Adrenal gland (tissue), 12 donors: ENCODE measurements around the gene ADPRHL1. TPM values are rescaled to one million over a fixed set of nuclear protein-coding genes. Genes with fewer than 3 reads are reported as not detected.

Experiments
- DNase-seq, 7 donors: peaks; one replicate each; pipeline ENCODE4 v3.0.0-alpha.2; 2019 to 2020
- H3K27ac ChIP-seq, 5 donors: fragments of 200-600 bp; sonication (generic) in 4 of 5; 1 replicate in 3 of 5; 2 replicates in 2 of 5; pipeline versions ENCODE4 v1.5.1 to v1.8.0; 2016 to 2020; ENCODE audit warnings: mild to moderate bottlenecking in 1 of 5
- H3K27me3 ChIP-seq: fragments of 200-600 bp; 2 replicates; pipeline ENCODE4 v1.8.0; 2021
- H3K36me3 ChIP-seq, 2 donors: fragments of 200-600 bp; replicated peaks in 1 of 2; 1 replicate in 1 of 2; 2 replicates in 1 of 2; pipeline versions ENCODE4 v1.5.1 to v1.8.0; 2018 to 2022
- H3K4me1 ChIP-seq, 2 donors: fragments of 200-600 bp; replicated peaks in 1 of 2; 1 replicate in 1 of 2; 2 replicates in 1 of 2; pipeline versions ENCODE4 v1.5.1 to v1.8.0; 2018 to 2021
- H3K4me3 ChIP-seq, 4 donors: fragments of 200-600 bp; sonication (generic) in 3 of 4; one replicate each; pipeline ENCODE4 v1.5.1; 2016 to 2018
- H3K9me3 ChIP-seq, 3 donors: fragments of 200-600 bp; sonication (generic) in 1 of 3; replicated peaks in 1 of 3; 1 replicate in 2 of 3; 2 replicates in 1 of 3; pipeline versions ENCODE4 v1.5.1 to v1.8.0; 2016 to 2021
- CTCF ChIP-seq, 6 experiments: fragments of 450-650 bp in 4 of 6; fragments of 200-600 bp in 2 of 6; sonication (generic) in 1 of 6; IDR thresholded peaks; 1 replicate in 5 of 6; 2 replicates in 1 of 6; pipeline versions ENCODE4 v1.5.1 to v1.8.0; 2016 to 2021; ENCODE audit warnings: antibody characterized with exemption in 6 of 6, mild to moderate bottlenecking in 2 of 6, moderate library complexity in 1 of 6
- POLR2A ChIP-seq, 2 donors: fragments of 450-650 bp; IDR thresholded peaks; one replicate each; pipeline ENCODE4 v1.6.1; 2017; ENCODE audit warnings: antibody characterized with exemption in 2 of 2, mild to moderate bottlenecking in 2 of 2, moderate library complexity in 1 of 2
- WGBS, 4 donors: extraction: QIAGEN DNeasy Blood & Tissue Kit in 2 of 4; methylation state at CpG; one replicate each; pipeline versions ENCODE4 v1.1.5 to v1.1.7; 2013 to 2017; 5-methylcytosine and 5-hydroxymethylcytosine counted together
- intact Hi-C, 2 donors: fragments of 100-400 bp; cut with DNase I; formaldehyde crosslinking; loops; one replicate each; pipeline versions ENCODE4 v1.14.1 to v1.15.0; 2022 to 2023
- polyA plus RNA-seq, 3 donors: library from polyadenylated mRNA; stranded (reverse); fragments of 200-250 nt in 2 of 3; fragments of 350-450 nt in 1 of 3; fragmentation: Illumina TruSeq in 1 of 3; extraction: RNeasy Lipid Tissue Mini Kit (QIAGEN cat#74804) in 1 of 3; gene quantifications; one replicate each; pipeline ENCODE4 v1.2.3, GENCODE V29; 2013 to 2014
- total RNA-seq, 9 donors: library from RNA; depleted of rRNA in 4 of 9; stranded (reverse); fragments of >200 nt in 4 of 9; fragments of 120-200 nt in 1 of 9; fragmentation: NEBNext Ultra II Directional in 1 of 9; extraction: Animal tissue kit (Norgen Biotek cat#: 25700) in 1 of 9; gene quantifications; one replicate each; pipeline versions ENCODE4 v1.1.0 to v1.2.4, GENCODE V29; 2013 to 2023
- donor health status: healthy with polysubstance abuse.
- donor health status: Bipolar disorder and iron deficiency.
- donor health status: DM: yes; HTN: yes; CAD: no.
- donor health status: DM: no; HTN: no; CAD: no.
- donor health status: DM: no; HTN: no; CAD: no.
- donor health status: DM: yes; HTN: yes; CAD: no.

ADPRHL1 gene
- total and polyA plus RNA-seq, 12 donors, result 2.0 to 14.2 (median 4.0) TPM

GRCh38 chr13:113493315-113493951 lies 40.1 kb upstream of the ADPRHL1 start:
- 22 to 26% (median 24%) methylated on average over 5 of the region's 5 CpGs for WGBS, 4 donors
- Histone ChIP-seq H3K9me3 (no peaks in the 10 kb centered on the region), H3K27me3 (no peaks in the 10 kb centered on the region), H3K36me3 (peaks cover 0 to 24% of the 10 kb centered on the region in 2 donors), H3K27ac (peak overlapping the region in 3 of 5 donors; percentile 52 to 67 (median 57)), H3K4me3 (peak overlapping the region in 1 of 4 donors; percentile 0), H3K4me1 (peaks cover 29 to 68% of the 10 kb centered on the region in 2 donors)
- TF ChIP-seq POLR2A (IDR thresholded peaks at IDR 0.05) (peak in 1 of 2 donors; percentile 26), CTCF (IDR thresholded peaks at IDR 0.05) (no peak)
- intact Hi-C loops, result no loop called here
- peak in 2 of 7 donors; percentile 34 to 52 for DNase-seq

- WGBS, 4 donors, result 45 to 64% (median 54%) methylated on average over 9 of the region's 9 CpGs
- intact Hi-C loops, result no loop called here
- no peaks in the 10 kb centered on the region for H3K9me3 ChIP-seq
- no peak for DNase-seq
- H3K27ac ChIP-seq, result peak overlapping the region in 3 of 5 donors; percentile 79 to 94 (median 90)
- H3K4me3 ChIP-seq, result peak overlapping the region in 2 of 4 donors; percentile 80 to 95
- H3K4me1 ChIP-seq, result peaks cover 29 to 63% of the 10 kb centered on the region in 2 donors
- TF ChIP-seq POLR2A (IDR thresholded peaks at IDR 0.05) (no peak), CTCF (IDR thresholded peaks at IDR 0.05) (no peak)
- peaks cover 0 to 12% of the 10 kb centered on the region in 2 donors for H3K36me3 ChIP-seq
- no peaks in the 10 kb centered on the region for H3K27me3 ChIP-seq
These were observed 38.7 kb upstream of the ADPRHL1 start for GRCh38 chr13:113491982-113492381.

- DNase-seq, result peak; percentile 53 to 76 (median 62)
- Histone ChIP-seq H3K9me3 (no peaks in the 10 kb centered on the region), H3K4me1 (peaks cover 29 to 60% of the 10 kb centered on the region in 2 donors), H3K36me3 (peaks cover 0 to 7% of the 10 kb centered on the region in 2 donors), H3K4me3 (peak overlapping the region; percentile 5 to 95 (median 43)), H3K27ac (peak overlapping the region; percentile 62 to 94 (median 79)), H3K27me3 (no peaks in the 10 kb centered on the region)
- intact Hi-C loops, result no loop called here
- TF ChIP-seq POLR2A (IDR thresholded peaks at IDR 0.05) (no peak), CTCF (IDR thresholded peaks at IDR 0.05) (no peak)
- WGBS, 4 donors, result 0 to 1% (median 1%) methylated on average over 11 to 22 of the region's 22 CpGs
These were observed 38.2 kb upstream of the ADPRHL1 start for GRCh38 chr13:113491418-113491883.

GRCh38 chr13:113490496-113491417 lies 37.5 kb upstream of the ADPRHL1 start, which contains the start of gene DCUN1D2:
Gene DCUN1D2 (minus strand): TSS chr13:113490711. CDS start chr13:113490669, 42 bp downstream.
- H3K36me3 ChIP-seq, result peaks cover 0 to 5% of the 10 kb centered on the region in 2 donors
- intact Hi-C loops, result no loop called here
- H3K9me3 ChIP-seq, result no peaks in the 10 kb centered on the region
- TF ChIP-seq CTCF (IDR thresholded peaks at IDR 0.05) (no peak), POLR2A (IDR thresholded peaks at IDR 0.05) (peak; percentile 57 to 90)
- peak within 1 kb of the TSS; percentile 8 to 95 (median 46) for H3K4me3 ChIP-seq
- DNase-seq, result peak; percentile 92 to 95 (median 95)
- 1 to 3% (median 1%) methylated on average over 11 to 115 of the region's 115 CpGs for WGBS, 4 donors
- H3K27ac ChIP-seq, result peak within 1 kb of the TSS; percentile 62 to 94 (median 79)
- H3K4me1 ChIP-seq, result peaks cover 29 to 53% of the 10 kb centered on the region in 2 donors
- H3K27me3 ChIP-seq, result no peaks in the 10 kb centered on the region
